ENCODE results near the gene TNFAIP8L3.

Gene TNFAIP8L3

GRCh38 chr15:51007131-51007666, 87.5 kb downstream of the TNFAIP8L3 start:
- no peaks in the 10 kb centered on the region for H3K9me3 ChIP-seq (ENCODE audit: severe bottlenecking)
- no peak overlapping the region for H3K4me3 ChIP-seq (ENCODE audit: severe bottlenecking)
- DNase-seq (ENCODE audit: low spot score) (no peak), ATAC-seq (ENCODE audit: low read depth) (no peak)
- H3K27ac ChIP-seq (ENCODE audit: poor library complexity, severe bottlenecking): no peak overlapping the region
- TF ChIP-seq CTCF (IDR thresholded peaks at IDR 0.05; ENCODE audit: poor library complexity, severe bottlenecking): no peak
- peaks cover 8% of the 10 kb centered on the region for H3K4me1 ChIP-seq (ENCODE audit: insufficient read depth, poor library complexity, severe bottlenecking)
- peaks cover 3% of the 10 kb centered on the region for H3K27me3 ChIP-seq (ENCODE audit: insufficient read depth, poor library complexity, severe bottlenecking)
- H3K36me3 ChIP-seq (ENCODE audit: low read depth): peaks cover 25% of the 10 kb centered on the region
